ENCODE data around the gene TMEM238. TPM values are rescaled to one million over a fixed set of nuclear protein-coding genes. Genes with fewer than 3 reads are reported as not detected.

TMEM238 gene
- total RNA-seq, 1 experiment from 2014 or later, result 7.4 TPM

- H3K27me3 ChIP-seq (ENCODE audit: control insufficient read depth, insufficient read depth, low read length), result no peaks in the 10 kb centered on the region
- no peak overlapping the region for H3K27ac ChIP-seq (ENCODE audit: low read length)
- no peaks in the 10 kb centered on the region for H3K9me3 ChIP-seq (ENCODE audit: control insufficient read depth, insufficient read depth, low read depth, low read length)
- in situ Hi-C loops (cut with HindIII; ENCODE audit: low pct_unique_long_range_greater_than_20kb, low sequenced_read_pairs), result no loop called here
- POLR2A ChIA-PET, result interaction anchor here (0.5 to 2.3 kb wide), 2 partner anchors 8 to 918 kb away, joined by 6 to 24 read pairs; partner anchors contain the start of gene KMT5C
- intact Hi-C loops (cut with micrococcal nuclease; ENCODE audit: unreplicated experiment), result no loop called here
- H3K36me3 ChIP-seq (ENCODE audit: control insufficient read depth, insufficient read depth, low read length), result no peaks in the 10 kb centered on the region
- no peak overlapping the region for H3K4me3 ChIP-seq (ENCODE audit: low read depth in 2 of 2, low read length in 2 of 2)
- CTCF ChIA-PET, result interaction anchor here (0.5 to 1.7 kb wide), 2 partner anchors 13 to 46 kb away, joined by 6 to 7 read pairs; no protein-coding TSS in a partner anchor
- TF ChIP-seq, protein P1, sequence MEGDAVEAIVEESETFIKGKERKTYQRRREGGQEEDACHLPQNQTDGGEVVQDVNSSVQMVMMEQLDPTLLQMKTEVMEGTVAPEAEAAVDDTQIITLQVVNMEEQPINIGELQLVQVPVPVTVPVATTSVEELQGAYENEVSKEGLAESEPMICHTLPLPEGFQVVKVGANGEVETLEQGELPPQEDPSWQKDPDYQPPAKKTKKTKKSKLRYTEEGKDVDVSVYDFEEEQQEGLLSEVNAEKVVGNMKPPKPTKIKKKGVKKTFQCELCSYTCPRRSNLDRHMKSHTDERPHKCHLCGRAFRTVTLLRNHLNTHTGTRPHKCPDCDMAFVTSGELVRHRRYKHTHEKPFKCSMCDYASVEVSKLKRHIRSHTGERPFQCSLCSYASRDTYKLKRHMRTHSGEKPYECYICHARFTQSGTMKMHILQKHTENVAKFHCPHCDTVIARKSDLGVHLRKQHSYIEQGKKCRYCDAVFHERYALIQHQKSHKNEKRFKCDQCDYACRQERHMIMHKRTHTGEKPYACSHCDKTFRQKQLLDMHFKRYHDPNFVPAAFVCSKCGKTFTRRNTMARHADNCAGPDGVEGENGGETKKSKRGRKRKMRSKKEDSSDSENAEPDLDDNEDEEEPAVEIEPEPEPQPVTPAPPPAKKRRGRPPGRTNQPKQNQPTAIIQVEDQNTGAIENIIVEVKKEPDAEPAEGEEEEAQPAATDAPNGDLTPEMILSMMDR (IDR thresholded peaks at IDR 0.05), result no peak
- TF ChIP-seq, protein P2, sequence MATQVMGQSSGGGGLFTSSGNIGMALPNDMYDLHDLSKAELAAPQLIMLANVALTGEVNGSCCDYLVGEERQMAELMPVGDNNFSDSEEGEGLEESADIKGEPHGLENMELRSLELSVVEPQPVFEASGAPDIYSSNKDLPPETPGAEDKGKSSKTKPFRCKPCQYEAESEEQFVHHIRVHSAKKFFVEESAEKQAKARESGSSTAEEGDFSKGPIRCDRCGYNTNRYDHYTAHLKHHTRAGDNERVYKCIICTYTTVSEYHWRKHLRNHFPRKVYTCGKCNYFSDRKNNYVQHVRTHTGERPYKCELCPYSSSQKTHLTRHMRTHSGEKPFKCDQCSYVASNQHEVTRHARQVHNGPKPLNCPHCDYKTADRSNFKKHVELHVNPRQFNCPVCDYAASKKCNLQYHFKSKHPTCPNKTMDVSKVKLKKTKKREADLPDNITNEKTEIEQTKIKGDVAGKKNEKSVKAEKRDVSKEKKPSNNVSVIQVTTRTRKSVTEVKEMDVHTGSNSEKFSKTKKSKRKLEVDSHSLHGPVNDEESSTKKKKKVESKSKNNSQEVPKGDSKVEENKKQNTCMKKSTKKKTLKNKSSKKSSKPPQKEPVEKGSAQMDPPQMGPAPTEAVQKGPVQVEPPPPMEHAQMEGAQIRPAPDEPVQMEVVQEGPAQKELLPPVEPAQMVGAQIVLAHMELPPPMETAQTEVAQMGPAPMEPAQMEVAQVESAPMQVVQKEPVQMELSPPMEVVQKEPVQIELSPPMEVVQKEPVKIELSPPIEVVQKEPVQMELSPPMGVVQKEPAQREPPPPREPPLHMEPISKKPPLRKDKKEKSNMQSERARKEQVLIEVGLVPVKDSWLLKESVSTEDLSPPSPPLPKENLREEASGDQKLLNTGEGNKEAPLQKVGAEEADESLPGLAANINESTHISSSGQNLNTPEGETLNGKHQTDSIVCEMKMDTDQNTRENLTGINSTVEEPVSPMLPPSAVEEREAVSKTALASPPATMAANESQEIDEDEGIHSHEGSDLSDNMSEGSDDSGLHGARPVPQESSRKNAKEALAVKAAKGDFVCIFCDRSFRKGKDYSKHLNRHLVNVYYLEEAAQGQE (IDR thresholded peaks at IDR 0.05; ENCODE audit: insufficient read depth in 1 of 2, low read depth in 2 of 2, low read length in 1 of 2), result no peak
- no peak for TF ChIP-seq SIN3A (IDR thresholded peaks at IDR 0.05; ENCODE audit: borderline replicate concordance, insufficient read depth, low read depth, low read length)
- no peak for TF ChIP-seq POLR2AphosphoS5 (IDR thresholded peaks at IDR 0.05; ENCODE audit: low read depth, low read length)
- TF ChIP-seq TCF7L2 (IDR thresholded peaks at IDR 0.05; ENCODE audit: low read depth, low read length), result no peak
- DNase-seq (ENCODE audit: low read depth, low spot score), result no peak
- ATAC-seq, result no peak
- no TSS peak for BruUV-seq (replicated peaks)
- H3K4me1 ChIP-seq (ENCODE audit: control insufficient read depth, insufficient read depth, low read length), result peaks cover 11% of the 10 kb centered on the region
Observed at GRCh38 chr19:55347442-55348009, 36.6 kb downstream of the TMEM238 start.

- in situ Hi-C loops (cut with HindIII; ENCODE audit: low pct_unique_long_range_greater_than_20kb, low sequenced_read_pairs), result no loop called here
- intact Hi-C loops (cut with micrococcal nuclease; ENCODE audit: unreplicated experiment), result no loop called here
- Histone ChIP-seq H3K36me3 (ENCODE audit: control insufficient read depth, insufficient read depth, low read length) (no peaks in the 10 kb centered on the region), H3K27ac (ENCODE audit: low read length) (no peak overlapping the region), H3K9me3 (ENCODE audit: control insufficient read depth, insufficient read depth, low read depth, low read length) (no peaks in the 10 kb centered on the region), H3K4me1 (ENCODE audit: control insufficient read depth, insufficient read depth, low read length) (peaks cover 11% of the 10 kb centered on the region), H3K4me3 (ENCODE audit: low read depth in 2 of 2, low read length in 2 of 2) (no peak overlapping the region), H3K27me3 (ENCODE audit: control insufficient read depth, insufficient read depth, low read length) (no peaks in the 10 kb centered on the region)
- ATAC-seq (0 out of 2 replicates have a peak, but pooled peaks have one; percentile 12), DNase-seq (ENCODE audit: low read depth, low spot score) (no peak)
- CTCF ChIA-PET, result interaction anchor here (0.6 kb wide), 1 partner anchor 121 kb away, joined by 4 read pairs; no protein-coding TSS in a partner anchor
- POLR2A ChIA-PET, result interaction anchor here (0.7 kb wide), 1 partner anchor 16 kb away, joined by 15 read pairs; no protein-coding TSS in a partner anchor
- TF ChIP-seq, protein P1 (IDR thresholded peaks at IDR 0.05), result no peak
- TF ChIP-seq, protein P2 (IDR thresholded peaks at IDR 0.05; ENCODE audit: insufficient read depth in 1 of 2, low read depth in 2 of 2, low read length in 1 of 2), result no peak
- no peak for TF ChIP-seq SIN3A (IDR thresholded peaks at IDR 0.05; ENCODE audit: borderline replicate concordance, insufficient read depth, low read depth, low read length)
- no peak for TF ChIP-seq POLR2AphosphoS5 (IDR thresholded peaks at IDR 0.05; ENCODE audit: low read depth, low read length)
- TF ChIP-seq TCF7L2 (IDR thresholded peaks at IDR 0.05; ENCODE audit: low read depth, low read length), result no peak
- BruUV-seq (replicated peaks), result no TSS peak
Observed at GRCh38 chr19:55346725-55347441, 37.2 kb downstream of the TMEM238 start.
